Activated CD4-positive, CD25-positive, alpha-beta regulatory T cell treated with anti-CD3 and anti-CD28 coated beads, Interleukin-2, amount 50 U/mL, for 16 hours (primary cell): ENCODE data around the gene SEPTIN7.

ENCODE experiments used
- DNase-seq: peaks from one replicate; pipeline ENCODE4 v3.0.0-alpha.2; 2020; ENCODE audit warnings: low read depth, low spot score

The SEPTIN7 gene

GRCh38 chr7:35787925-35788324, 12.9 kb upstream of the SEPTIN7 start:
- DNase-seq: no peak

- DNase-seq: no peak
Observed at GRCh38 chr7:35792472-35792871, 8.4 kb upstream of the SEPTIN7 start.

- DNase-seq: no peak
Observed at GRCh38 chr7:35792873-35793489, 7.9 kb upstream of the SEPTIN7 start.

- DNase-seq: no peak
Observed at GRCh38 chr7:35797311-35797710, 3.5 kb upstream of the SEPTIN7 start.

GRCh38 chr7:35799846-35800717, 775 bp upstream of the SEPTIN7 start:
- DNase-seq: peak; percentile 44

GRCh38 chr7:35801392-35802101, 690 bp downstream of the SEPTIN7 start:
- DNase-seq: peak; percentile 34

- no peak for DNase-seq
Observed at GRCh38 chr7:35802102-35802466, 1.2 kb downstream of the SEPTIN7 start.

- DNase-seq: no peak
Observed at GRCh38 chr7:35802649-35803048, 1.8 kb downstream of the SEPTIN7 start.

GRCh38 chr7:35804231-35804970, 3.5 kb downstream of the SEPTIN7 start:
- no peak for DNase-seq

GRCh38 chr7:35805876-35806275, 5.0 kb downstream of the SEPTIN7 start:
- DNase-seq: no peak

- no peak for DNase-seq
Observed at GRCh38 chr7:35816514-35816913, 15.7 kb downstream of the SEPTIN7 start.

GRCh38 chr7:35817181-35817580, 16.3 kb downstream of the SEPTIN7 start:
- no peak for DNase-seq

- DNase-seq: no peak
Observed at GRCh38 chr7:35817930-35818329, 17.1 kb downstream of the SEPTIN7 start.

- DNase-seq: no peak
Observed at GRCh38 chr7:35818513-35818912, 17.7 kb downstream of the SEPTIN7 start.

- DNase-seq: no peak
Observed at GRCh38 chr7:35819310-35819709, 18.5 kb downstream of the SEPTIN7 start.

GRCh38 chr7:35819954-35820703, 19.3 kb downstream of the SEPTIN7 start:
- no peak for DNase-seq

- DNase-seq: no peak
Observed at GRCh38 chr7:35820858-35821257, 20.0 kb downstream of the SEPTIN7 start.

GRCh38 chr7:35823440-35823839, 22.6 kb downstream of the SEPTIN7 start:
- no peak for DNase-seq

GRCh38 chr7:35825974-35826373, 25.1 kb downstream of the SEPTIN7 start:
- no peak for DNase-seq

- DNase-seq: no peak
Observed at GRCh38 chr7:35826751-35827150, 25.9 kb downstream of the SEPTIN7 start.

- no peak for DNase-seq
Observed at GRCh38 chr7:35828817-35829216, 28.0 kb downstream of the SEPTIN7 start.
